HEK293T (cell line): ENCODE data around the gene TMEM269.
"Not testable (repeated sequence)": the region's sequence is repeated elsewhere in the genome, so short reads cannot be mapped to it uniquely, and the experiment has no call there.

Source experiments
- CTCF ChIA-PET: fragments of 350-600 bp; formaldehyde crosslinking; extraction: SDS; loops from one replicate; lab custom pipeline; 2021; ENCODE audit warnings: antibody characterized with exemption, inconsistent platforms; lab: Yijun Ruan, JAX
- POLR2A ChIA-PET: fragments of 350-600 bp; formaldehyde crosslinking; extraction: SDS; loops from one replicate; lab custom pipeline; 2020; ENCODE audit warnings: antibody characterized with exemption, inconsistent platforms; lab: Yijun Ruan, JAX
- DNase-seq: peaks from one replicate; pipeline ENCODE4 v3.0.0; 2012; ENCODE audit warnings: mixed read lengths; ENCODE audit errors: extremely low spot score
- ARNT ChIP-seq: fragments of 450-650 bp; IDR thresholded peaks from 2 replicates; pipeline ENCODE4 v1.6.1; 2017; ENCODE audit warnings: mild to moderate bottlenecking
- BHLHE40 ChIP-seq: fragments of 450-650 bp; IDR thresholded peaks from 2 replicates; pipeline ENCODE4 v1.6.1; 2016; ENCODE audit warnings: mild to moderate bottlenecking, moderate library complexity, borderline replicate concordance
- CTBP1 ChIP-seq: fragments of 450-650 bp; IDR thresholded peaks from 2 replicates; pipeline ENCODE4 v1.6.1; 2016; ENCODE audit warnings: borderline replicate concordance
- ELF4 ChIP-seq: fragments of 450-650 bp; IDR thresholded peaks from 2 replicates; pipeline ENCODE4 v1.6.1; 2017; ENCODE audit warnings: antibody characterized with exemption
- FOXA1 ChIP-seq: fragments of 450-650 bp; IDR thresholded peaks from 2 replicates; pipeline ENCODE4 v1.6.1; 2016; ENCODE audit warnings: mild to moderate bottlenecking
- FOXK2 ChIP-seq: fragments of 450-650 bp; IDR thresholded peaks from 2 replicates; pipeline ENCODE4 v1.6.1; 2016; ENCODE audit warnings: mild to moderate bottlenecking
- FOXM1 ChIP-seq: fragments of 450-650 bp; IDR thresholded peaks from 2 replicates; pipeline ENCODE4 v1.6.1; 2017; ENCODE audit warnings: mild to moderate bottlenecking, borderline replicate concordance
- HDGF ChIP-seq: fragments of 450-650 bp; IDR thresholded peaks from 2 replicates; pipeline ENCODE4 v1.6.1; 2017; ENCODE audit warnings: antibody characterized with exemption, borderline replicate concordance
- L3MBTL2 ChIP-seq: fragments of 450-650 bp; conservative IDR thresholded peaks from 2 replicates; pipeline ENCODE4 v1.6.1; 2016; ENCODE audit warnings: mild to moderate bottlenecking
- LEF1 ChIP-seq: fragments of 450-650 bp; IDR thresholded peaks from 2 replicates; pipeline ENCODE4 v1.6.1; 2017; ENCODE audit warnings: mild to moderate bottlenecking, borderline replicate concordance
- NFRKB ChIP-seq: fragments of 450-650 bp; IDR thresholded peaks from 2 replicates; pipeline ENCODE4 v1.6.1; 2016; ENCODE audit warnings: mild to moderate bottlenecking, moderate library complexity
- PKNOX1 ChIP-seq: fragments of 450-650 bp; IDR thresholded peaks from 2 replicates; pipeline ENCODE4 v1.6.1; 2016
- SP1 ChIP-seq: fragments of 450-650 bp; IDR thresholded peaks from 2 replicates; pipeline ENCODE4 v1.6.1; 2017
- SUZ12 ChIP-seq: fragments of 450-650 bp; IDR thresholded peaks from 2 replicates; pipeline ENCODE4 v1.6.1; 2016; ENCODE audit warnings: mild to moderate bottlenecking
- TARDBP ChIP-seq: fragments of 450-650 bp; IDR thresholded peaks from 2 replicates; pipeline ENCODE4 v1.6.1; 2016
- ZNF384 ChIP-seq: fragments of 450-650 bp; IDR thresholded peaks from 2 replicates; pipeline ENCODE4 v1.6.1; 2016

TMEM269 gene

GRCh38 chr1:42801832-42802473, 17.2 kb downstream of the TMEM269 start:
- ChIA-PET CTCF (no interaction called here), POLR2A (no interaction called here)
- DNase-seq: no peak
- no peak for TF ChIP-seq ZNF384

- POLR2A ChIA-PET: no interaction called here
- no peak for TF ChIP-seq TARDBP
- TF ChIP-seq LEF1: no peak
- no peak for TF ChIP-seq FOXM1
- TF ChIP-seq FOXA1: no peak
- no peak for TF ChIP-seq ZNF384
- TF ChIP-seq FOXK2: no peak
- TF ChIP-seq SUZ12: no peak
- TF ChIP-seq CTBP1: no peak
- no peak for TF ChIP-seq BHLHE40
- no peak for TF ChIP-seq NFRKB
- no peak for TF ChIP-seq ELF4
- no peak for TF ChIP-seq L3MBTL2
- TF ChIP-seq SP1: no peak
- no peak for TF ChIP-seq PKNOX1
- TF ChIP-seq ARNT: no peak
- TF ChIP-seq HDGF: no peak
- no peak for DNase-seq
- CTCF ChIA-PET: no interaction called here
Measured at GRCh38 chr1:42806171-42806570, 21.4 kb downstream of the TMEM269 start.

GRCh38 chr1:42806593-42806992, 21.8 kb downstream of the TMEM269 start:
- CTCF ChIA-PET: no interaction called here
- no peak for DNase-seq
- TF ChIP-seq CTBP1: no peak
- TF ChIP-seq ELF4: no peak
- no peak for TF ChIP-seq ARNT
- POLR2A ChIA-PET: no interaction called here

- ChIA-PET POLR2A (no interaction called here), CTCF (no interaction called here)
- TF ChIP-seq FOXK2 (no peak), ELF4 (no peak), ZNF384 (no peak), PKNOX1 (no peak), CTBP1 (no peak), SP1 (no peak), L3MBTL2 (no peak), SUZ12 (no peak), LEF1 (no peak), FOXA1 (no peak), NFRKB (no peak), HDGF (no peak), ARNT (no peak), TARDBP (no peak), BHLHE40 (no peak), FOXM1 (no peak)
Measured at GRCh38 chr1:42807056-42807668, 22.4 kb downstream of the TMEM269 start.

GRCh38 chr1:42814815-42815214, 30.0 kb downstream of the TMEM269 start:
- POLR2A ChIA-PET, DNase-seq, CTCF ChIA-PET: not testable (repeated sequence)

More at GRCh38 chr1:42807056-42807668, 22.4 kb downstream of the TMEM269 start:
- no peak for DNase-seq

GRCh38 chr1:42815941-42816584, 31.3 kb downstream of the TMEM269 start:
- CTCF ChIA-PET: interaction anchor here (0.5 to 0.6 kb wide), 2 partner anchors 708 to 928 kb away, joined by 5 read pairs; no protein-coding TSS in a partner anchor
- POLR2A ChIA-PET: interaction anchor here (0.8 to 2.9 kb wide), 4 partner anchors 9 to 49 kb away, joined by 3 to 26 read pairs (median 13); partner anchors contain the start of genes C1orf50, P3H1 and ZNF691
- DNase-seq: no peak
- TF ChIP-seq TARDBP (no peak), FOXK2 (no peak), ZNF384 (no peak), SP1 (no peak), ELF4 (no peak), ARNT (no peak), HDGF (no peak), BHLHE40 (no peak), LEF1 (no peak), FOXA1 (no peak)
